DOHH2 (cell line): Measurements from ENCODE around the gene RBKS.

Experiments used
- H3F3A ChIP-seq: fragments of 200-600 bp; sonication (generic), shearing (Covaris generic); 2 replicates; pipeline ENCODE4 v1.6.0; 2016; ENCODE audit warnings: antibody characterized with exemption, mild to moderate bottlenecking; ENCODE audit not compliant: control insufficient read depth, insufficient read depth
- H3K27ac ChIP-seq: fragments of 200-600 bp; sonication (generic); 2 replicates; pipeline ENCODE4 v1.5.1; 2014; ENCODE audit warnings: low read depth, mild to moderate bottlenecking, low read length, moderate library complexity
- H3K27me3 ChIP-seq: fragments of 200-600 bp; sonication (generic); 2 replicates; pipeline ENCODE4 v1.6.1; 2014; ENCODE audit warnings: mild to moderate bottlenecking, low read length, mixed read lengths; ENCODE audit not compliant: control insufficient read depth
- H3K36me3 ChIP-seq: fragments of 200-600 bp; sonication (generic); 2 replicates; pipeline ENCODE4 v1.6.1; 2014; ENCODE audit warnings: mild to moderate bottlenecking, low read length, moderate library complexity, mixed read lengths; ENCODE audit not compliant: control insufficient read depth
- H3K4me1 ChIP-seq: fragments of 200-600 bp; sonication (generic); 2 replicates; pipeline ENCODE4 v1.6.1; 2014; ENCODE audit warnings: mild to moderate bottlenecking, low read length, mixed read lengths; ENCODE audit not compliant: control insufficient read depth
- H3K4me2 ChIP-seq: fragments of 200-600 bp; sonication (generic); 2 replicates; pipeline ENCODE4 v1.6.0; 2014; ENCODE audit warnings: mild to moderate bottlenecking, low read length, moderate library complexity
- H3K4me3 ChIP-seq: fragments of 200-600 bp; sonication (generic); 2 replicates; pipeline ENCODE4 v1.5.1; 2014; ENCODE audit warnings: mild to moderate bottlenecking, low read length, mixed read lengths
- H3K79me2 ChIP-seq: fragments of 200-600 bp; sonication (generic); 2 replicates; pipeline ENCODE4 v1.6.1; 2014; ENCODE audit warnings: mild to moderate bottlenecking, low read length, mixed read lengths; ENCODE audit not compliant: control insufficient read depth
- H3K9me2 ChIP-seq: fragments of 200-600 bp; sonication (generic); replicated peaks from 2 replicates; pipeline ENCODE4 v1.6.1; 2014; ENCODE audit warnings: mild to moderate bottlenecking, low read length, mixed read lengths; ENCODE audit not compliant: control insufficient read depth
- H3K9me3 ChIP-seq: fragments of 200-600 bp; sonication (generic); 2 replicates; pipeline ENCODE4 v1.6.1; 2014; ENCODE audit warnings: antibody characterized with exemption, low read length, mixed read lengths; ENCODE audit not compliant: control insufficient read depth, insufficient read depth
- H4K20me1 ChIP-seq: fragments of 200-600 bp; sonication (generic); 2 replicates; pipeline ENCODE4 v1.6.0; 2014; ENCODE audit warnings: low read depth, mild to moderate bottlenecking, antibody characterized with exemption, low read length, moderate library complexity; ENCODE audit not compliant: control insufficient read depth, insufficient read depth
- EZH2phosphoT487 ChIP-seq: fragments of 200-600 bp; sonication (generic); IDR thresholded peaks from 2 replicates; pipeline ENCODE4 v1.6.1; 2017; ENCODE audit warnings: borderline replicate concordance, mild to moderate bottlenecking, antibody characterized with exemption, low read length, moderate library complexity, mixed read lengths
- TF ChIP-seq, protein P1 (sequence below): fragments of 200-600 bp; sonication (generic); IDR thresholded peaks from one replicate; pipeline ENCODE4 v1.5.1; 2014; ENCODE audit warnings: antibody characterized with exemption, mild to moderate bottlenecking, low read depth, low read length; ENCODE audit not compliant: poor library complexity, severe bottlenecking

RBKS gene

DNA sequence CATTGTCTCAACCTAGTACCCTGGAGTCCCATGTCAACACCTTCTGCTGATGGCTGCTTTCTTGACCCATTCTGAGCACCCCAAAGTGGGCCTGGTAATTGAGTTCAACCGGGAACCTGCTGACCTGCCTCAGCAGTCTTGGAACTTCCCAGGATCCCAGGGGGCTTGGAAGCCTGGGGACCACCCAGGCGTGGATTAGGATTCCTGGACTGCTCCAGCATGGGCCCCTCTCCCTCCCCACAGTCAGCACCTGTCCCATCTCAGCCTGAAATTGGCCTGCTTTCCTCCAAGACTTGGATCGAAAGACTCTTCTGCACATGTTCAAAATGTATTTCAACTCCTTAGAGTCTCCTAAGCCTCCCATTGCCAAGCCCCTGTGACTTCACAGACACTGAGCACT, 134.1 kb downstream of the RBKS start:
- Histone ChIP-seq H3K9me3 (no peaks in the 10 kb centered on the region), H3K36me3 (no peaks in the 10 kb centered on the region), H3K27ac (no peak overlapping the region)

DNA sequence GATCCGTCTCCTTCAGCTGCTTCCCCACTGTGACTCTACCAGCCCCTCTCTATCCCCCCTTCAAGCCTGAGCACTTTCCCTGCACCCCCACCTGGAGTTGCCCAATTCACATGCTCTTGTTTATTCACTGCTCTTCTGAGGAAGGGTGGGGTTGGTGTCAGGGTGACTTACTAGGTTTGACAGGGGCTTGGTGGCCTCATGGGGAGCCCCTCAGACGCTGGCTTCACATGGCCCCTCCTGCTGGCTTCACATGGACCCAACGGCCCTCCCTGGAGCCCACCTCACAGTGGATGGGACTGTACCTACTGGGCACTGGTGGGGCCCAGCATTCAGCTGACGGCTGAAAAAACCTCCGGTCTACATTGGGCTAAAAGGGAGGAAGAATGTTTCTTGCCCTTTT, 135.4 kb downstream of the RBKS start:
- no peaks in the 10 kb centered on the region for H3K79me2 ChIP-seq
- H3K27me3 ChIP-seq = no peaks in the 10 kb centered on the region
- H3K27ac ChIP-seq = no peak overlapping the region
- no peaks in the 10 kb centered on the region for H3K4me1 ChIP-seq
- H3K9me3 ChIP-seq = no peaks in the 10 kb centered on the region
- TF ChIP-seq, protein P1, sequence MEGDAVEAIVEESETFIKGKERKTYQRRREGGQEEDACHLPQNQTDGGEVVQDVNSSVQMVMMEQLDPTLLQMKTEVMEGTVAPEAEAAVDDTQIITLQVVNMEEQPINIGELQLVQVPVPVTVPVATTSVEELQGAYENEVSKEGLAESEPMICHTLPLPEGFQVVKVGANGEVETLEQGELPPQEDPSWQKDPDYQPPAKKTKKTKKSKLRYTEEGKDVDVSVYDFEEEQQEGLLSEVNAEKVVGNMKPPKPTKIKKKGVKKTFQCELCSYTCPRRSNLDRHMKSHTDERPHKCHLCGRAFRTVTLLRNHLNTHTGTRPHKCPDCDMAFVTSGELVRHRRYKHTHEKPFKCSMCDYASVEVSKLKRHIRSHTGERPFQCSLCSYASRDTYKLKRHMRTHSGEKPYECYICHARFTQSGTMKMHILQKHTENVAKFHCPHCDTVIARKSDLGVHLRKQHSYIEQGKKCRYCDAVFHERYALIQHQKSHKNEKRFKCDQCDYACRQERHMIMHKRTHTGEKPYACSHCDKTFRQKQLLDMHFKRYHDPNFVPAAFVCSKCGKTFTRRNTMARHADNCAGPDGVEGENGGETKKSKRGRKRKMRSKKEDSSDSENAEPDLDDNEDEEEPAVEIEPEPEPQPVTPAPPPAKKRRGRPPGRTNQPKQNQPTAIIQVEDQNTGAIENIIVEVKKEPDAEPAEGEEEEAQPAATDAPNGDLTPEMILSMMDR = no peak
- TF ChIP-seq EZH2phosphoT487 = no peak
- H3F3A ChIP-seq = no peaks in the 10 kb centered on the region
- no peaks in the 10 kb centered on the region for H3K9me2 ChIP-seq
- H3K4me2 ChIP-seq = no peak overlapping the region
- no peak overlapping the region for H3K4me3 ChIP-seq
- H4K20me1 ChIP-seq = no peaks in the 10 kb centered on the region
- no peaks in the 10 kb centered on the region for H3K36me3 ChIP-seq

More for the DNA sequence above, 134.1 kb downstream of the RBKS start:
- Histone ChIP-seq H3F3A (no peaks in the 10 kb centered on the region), H3K4me1 (no peaks in the 10 kb centered on the region), H3K27me3 (no peaks in the 10 kb centered on the region), H3K9me2 (no peaks in the 10 kb centered on the region), H3K4me2 (no peak overlapping the region), H3K4me3 (no peak overlapping the region), H3K79me2 (no peaks in the 10 kb centered on the region), H4K20me1 (no peaks in the 10 kb centered on the region)
- TF ChIP-seq, protein P1 = no peak
- no peak for TF ChIP-seq EZH2phosphoT487

DNA sequence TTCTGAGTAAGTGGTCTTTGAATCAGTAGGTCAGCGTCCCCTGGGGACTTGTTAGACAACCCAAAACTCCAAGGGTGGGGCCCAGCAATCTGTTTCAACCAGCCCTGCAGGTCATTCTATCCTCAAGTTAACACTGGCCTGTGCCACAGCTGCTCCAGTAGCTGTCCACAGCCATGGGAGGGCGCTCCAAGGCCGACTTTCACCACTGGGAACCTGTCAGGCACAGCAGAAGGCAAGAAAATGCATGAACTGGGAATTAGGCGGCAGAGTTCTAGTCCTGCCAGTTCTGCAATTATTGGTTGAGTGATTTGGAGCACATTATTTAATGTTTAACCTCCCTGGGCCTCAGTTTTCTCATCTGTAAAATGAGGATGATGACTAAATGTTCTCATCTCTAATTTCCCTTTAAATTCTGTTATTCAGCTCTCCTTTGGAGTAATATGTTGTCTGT, 136.0 kb downstream of the RBKS start:
- TF ChIP-seq, protein P1 = peak; percentile 93
- no peak for TF ChIP-seq EZH2phosphoT487
- Histone ChIP-seq H3K9me3 (no peaks in the 10 kb centered on the region), H3K27ac (no peak overlapping the region), H3K27me3 (no peaks in the 10 kb centered on the region), H3K4me1 (no peaks in the 10 kb centered on the region), H3K4me3 (no peak overlapping the region), H3F3A (no peaks in the 10 kb centered on the region), H3K36me3 (no peaks in the 10 kb centered on the region), H3K4me2 (no peak overlapping the region), H3K9me2 (no peaks in the 10 kb centered on the region), H4K20me1 (no peaks in the 10 kb centered on the region), H3K79me2 (no peaks in the 10 kb centered on the region)
